Occipital lobe (tissue), 2 donors: ENCODE data around the gene SETD7. TPM values are rescaled to one million over a fixed set of nuclear protein-coding genes. Genes with fewer than 3 reads are reported as not detected.

Experiments used
- DNase-seq: peaks from one replicate; lab custom pipeline; 2025; lab: John Stamatoyannopoulos, UW
- total RNA-seq: library from RNA; depleted of rRNA; stranded (reverse); fragments of >200 nt; gene quantifications from one replicate; pipeline ENCODE4 v1.2.3, GENCODE V29; 2014

The SETD7 gene
- total RNA-seq, 1 donor from 2014 or later, result 42.7 TPM

DNA sequence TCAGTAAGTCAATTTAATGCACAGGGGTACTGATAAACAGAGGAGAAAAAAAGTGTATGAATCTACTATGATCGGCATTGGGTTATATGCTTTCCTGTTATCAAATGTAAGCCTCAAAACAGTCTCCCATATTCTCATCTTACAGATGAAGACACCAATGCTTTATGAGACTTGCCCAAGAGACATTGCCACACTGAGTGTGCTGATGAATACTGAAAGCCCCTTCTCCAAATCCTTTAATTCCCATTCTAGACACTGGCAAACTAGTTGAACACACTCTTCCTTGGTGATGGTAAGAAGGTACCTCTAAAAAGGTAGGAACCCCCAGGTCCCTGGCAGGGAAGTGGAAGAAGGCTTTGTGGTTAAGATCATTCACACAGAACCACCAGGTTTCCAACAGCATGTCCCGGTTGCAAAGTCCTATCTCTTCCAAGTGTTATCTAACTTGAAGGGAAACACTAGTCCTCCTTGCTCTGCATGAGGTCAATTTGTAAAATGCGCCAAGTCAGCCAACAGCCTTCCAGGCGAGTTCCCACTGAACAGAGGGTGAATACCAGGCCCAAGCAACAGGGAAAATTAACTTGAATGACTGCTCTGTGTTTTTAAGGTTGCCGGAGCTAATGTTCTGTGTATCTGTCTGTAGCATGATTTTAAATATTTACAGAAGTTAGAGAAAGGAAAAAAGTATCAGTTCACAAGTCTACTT, 5.1 kb downstream of the SETD7 start:
- DNase-seq, result no peak

DNA sequence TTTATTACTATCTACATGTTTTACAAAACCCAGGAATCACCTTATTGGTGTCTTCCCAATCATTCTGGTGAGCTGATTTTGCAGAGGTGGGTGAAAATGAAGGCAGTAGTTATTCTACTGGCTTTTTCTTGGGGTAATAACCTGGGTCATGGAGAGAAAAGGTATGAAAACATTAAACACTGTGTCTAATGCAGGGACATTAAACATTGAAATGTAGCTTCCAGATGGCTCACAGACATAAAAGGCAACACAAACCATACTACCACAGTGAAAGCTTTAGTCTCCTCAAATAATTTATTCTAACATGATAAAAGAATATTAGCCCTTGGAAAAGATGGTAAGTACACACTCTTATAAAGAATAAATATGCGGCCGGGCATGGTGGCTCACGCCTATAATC, 8.0 kb downstream of the SETD7 start:
- DNase-seq, result no peak

DNA sequence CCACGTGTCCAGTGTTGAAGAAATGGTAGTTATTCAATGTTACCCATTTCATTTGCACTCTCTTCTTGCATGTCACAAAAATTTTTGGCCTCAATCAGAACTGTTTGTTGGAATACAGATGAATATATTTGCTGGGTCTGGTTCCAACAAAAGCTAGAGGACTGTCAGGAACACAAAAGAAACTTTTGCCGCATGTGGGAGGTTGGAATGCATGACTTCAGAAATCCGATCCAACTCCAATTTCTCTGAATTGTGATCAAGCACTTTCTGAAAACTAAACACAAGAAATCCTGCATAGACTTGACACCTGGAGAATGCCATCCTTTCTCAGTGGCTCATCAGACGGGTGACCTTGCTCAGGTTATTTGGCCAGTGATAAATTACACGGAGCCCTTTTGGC, 15.4 kb downstream of the SETD7 start:
- DNase-seq, result no peak

DNA sequence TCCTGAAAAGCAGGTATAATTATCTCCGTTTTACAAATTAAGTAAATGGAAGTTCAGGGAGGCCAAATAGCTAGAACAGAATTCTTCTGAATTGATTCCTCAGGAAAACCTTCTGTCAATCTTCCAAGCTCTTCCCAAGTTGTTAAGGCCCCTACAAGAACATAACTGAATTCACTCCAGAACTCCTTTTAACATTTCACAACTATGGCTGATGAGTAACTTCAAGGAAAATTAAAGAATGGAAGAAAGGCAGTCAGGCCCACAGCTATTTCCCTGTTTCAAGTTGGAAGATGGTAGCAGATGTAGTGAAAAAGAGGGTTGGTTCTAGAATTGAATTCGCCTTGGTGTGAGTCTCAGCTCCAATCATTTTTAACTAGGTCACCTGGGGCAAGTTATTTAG, 15.9 kb downstream of the SETD7 start:
- no peak for DNase-seq

DNA sequence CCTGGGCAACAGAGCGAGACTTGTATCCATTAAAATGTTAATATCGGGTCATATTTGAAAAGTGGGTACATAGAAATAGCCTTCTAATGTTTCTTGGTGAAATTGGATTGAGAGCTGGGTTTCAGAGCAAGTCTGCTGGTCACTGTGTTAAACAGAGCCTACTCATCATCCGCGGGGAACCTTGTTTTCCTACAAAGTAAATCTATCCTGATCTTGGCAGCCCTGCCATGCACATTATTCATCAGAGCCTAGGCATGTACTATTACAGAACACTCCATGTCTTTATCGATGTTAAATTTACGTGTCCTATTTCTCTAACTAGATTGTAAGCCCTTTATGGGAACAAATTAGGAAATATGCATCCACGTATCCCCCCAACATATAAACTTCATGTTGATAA, 18.7 kb downstream of the SETD7 start:
- DNase-seq, result no peak

DNA sequence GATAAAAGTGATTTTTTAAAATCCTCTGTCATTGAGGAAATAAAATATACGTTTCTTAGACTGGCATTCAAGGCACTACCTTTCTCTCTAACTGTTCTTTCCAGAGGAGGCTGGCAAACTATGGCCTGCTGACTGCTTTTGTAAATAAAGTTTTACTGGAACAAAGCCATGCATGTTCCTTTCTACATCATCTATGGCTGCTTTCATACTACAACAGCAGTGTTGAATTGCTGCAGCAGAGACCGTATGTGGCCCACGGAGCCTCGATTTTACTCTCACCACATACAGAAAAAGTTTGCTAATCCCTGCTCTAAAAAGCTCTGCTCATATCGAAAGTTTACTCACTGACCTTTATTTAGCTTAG, 20.2 kb downstream of the SETD7 start:
- no peak for DNase-seq

DNA sequence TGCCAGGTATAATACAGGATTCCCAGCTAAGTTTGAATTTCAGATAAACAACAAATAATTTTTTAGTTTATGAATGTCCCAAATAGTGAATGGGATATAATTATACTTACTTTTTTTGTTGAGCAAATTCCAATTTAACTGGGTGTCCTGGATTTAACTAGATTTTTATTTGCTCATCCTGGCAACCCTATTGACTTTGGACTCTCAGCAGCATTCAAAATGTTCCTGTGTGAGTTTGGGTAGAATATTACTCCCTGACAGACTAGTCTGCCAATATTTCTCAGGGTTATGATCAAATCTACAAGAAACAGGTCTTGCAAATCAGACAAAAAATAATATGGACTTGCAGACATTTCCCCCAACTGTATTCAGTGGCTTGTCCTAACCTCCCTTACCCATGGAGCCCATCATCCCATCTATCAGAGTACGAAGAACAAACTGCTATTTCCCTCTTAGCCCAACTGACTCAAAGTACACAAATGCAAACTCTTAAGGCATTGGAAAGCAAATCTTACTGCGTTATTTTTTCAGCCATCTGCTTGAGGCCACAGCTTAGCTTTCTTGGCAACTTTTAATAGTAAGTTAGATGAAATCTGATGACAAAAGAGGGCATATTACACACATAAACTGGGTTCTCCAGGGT, 20.7 kb downstream of the SETD7 start:
- DNase-seq, result no peak

DNA sequence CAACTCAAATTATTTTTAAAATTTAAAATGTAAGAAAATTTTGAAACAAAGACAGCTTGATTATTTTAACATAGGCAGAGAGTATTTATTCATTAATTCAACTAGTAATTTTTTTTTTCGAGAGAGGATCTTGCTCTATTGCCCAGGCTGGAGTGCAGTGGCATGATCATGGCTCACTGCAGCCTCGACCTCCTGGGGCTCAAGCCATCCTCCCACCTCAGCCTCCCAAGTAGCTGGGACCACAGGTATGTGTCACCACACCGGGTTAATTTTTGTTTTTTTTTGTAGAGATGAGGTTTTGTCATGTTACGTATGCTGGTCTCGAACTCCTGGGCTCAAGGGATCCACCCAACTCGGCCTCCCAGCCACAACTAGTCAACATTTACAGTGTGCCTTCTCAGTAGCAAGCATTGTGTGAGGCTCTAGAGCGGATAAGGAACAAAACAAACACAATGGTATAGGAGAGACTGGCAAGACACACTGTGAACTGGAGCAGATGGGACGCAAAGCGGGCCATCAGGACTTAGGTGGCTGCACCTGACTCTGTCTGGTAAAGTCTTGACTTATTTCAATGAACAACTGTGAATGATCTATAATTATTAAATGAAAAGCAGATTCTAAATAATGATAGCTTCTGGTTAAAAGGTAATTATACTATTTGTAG, 21.6 kb downstream of the SETD7 start:
- no peak for DNase-seq

DNA sequence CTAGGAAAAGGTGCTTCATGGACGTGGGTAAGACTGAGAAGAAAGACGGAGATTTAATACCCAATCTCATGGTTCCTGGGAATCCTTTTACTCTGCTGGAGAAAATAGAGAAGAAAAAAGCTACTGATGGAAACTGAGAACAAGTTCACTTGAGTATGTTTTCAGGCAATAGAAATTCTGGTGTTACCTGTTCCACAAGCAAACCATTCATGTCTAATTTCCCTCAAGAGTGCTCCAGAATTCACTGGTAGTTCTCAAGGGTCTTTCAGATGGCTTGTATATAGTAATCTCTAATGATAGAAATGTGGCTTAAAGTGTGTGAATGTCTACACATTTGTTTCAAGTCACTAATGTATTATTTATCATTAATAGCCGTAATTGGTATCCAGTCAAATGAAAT, 22.5 kb downstream of the SETD7 start:
- no peak for DNase-seq

DNA sequence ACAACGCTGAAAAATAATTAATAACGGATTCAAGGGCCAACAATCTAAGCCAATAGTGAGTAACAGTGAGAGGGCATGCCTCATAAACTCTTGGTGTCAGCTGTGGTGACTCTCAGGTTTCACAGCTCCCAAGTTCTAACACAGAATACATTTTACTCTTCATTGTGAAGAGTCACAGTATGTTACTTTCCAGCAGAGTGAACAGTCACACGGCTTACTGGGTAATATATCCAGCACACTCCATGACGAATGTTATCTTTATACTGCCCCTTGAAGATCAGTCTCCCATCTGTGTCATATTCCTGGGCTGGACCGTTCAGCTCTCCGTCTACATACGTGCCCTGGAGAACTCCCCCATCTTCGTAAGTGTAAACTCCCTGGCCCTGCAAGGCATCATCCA, 23.1 kb downstream of the SETD7 start:
- no peak for DNase-seq

DNA sequence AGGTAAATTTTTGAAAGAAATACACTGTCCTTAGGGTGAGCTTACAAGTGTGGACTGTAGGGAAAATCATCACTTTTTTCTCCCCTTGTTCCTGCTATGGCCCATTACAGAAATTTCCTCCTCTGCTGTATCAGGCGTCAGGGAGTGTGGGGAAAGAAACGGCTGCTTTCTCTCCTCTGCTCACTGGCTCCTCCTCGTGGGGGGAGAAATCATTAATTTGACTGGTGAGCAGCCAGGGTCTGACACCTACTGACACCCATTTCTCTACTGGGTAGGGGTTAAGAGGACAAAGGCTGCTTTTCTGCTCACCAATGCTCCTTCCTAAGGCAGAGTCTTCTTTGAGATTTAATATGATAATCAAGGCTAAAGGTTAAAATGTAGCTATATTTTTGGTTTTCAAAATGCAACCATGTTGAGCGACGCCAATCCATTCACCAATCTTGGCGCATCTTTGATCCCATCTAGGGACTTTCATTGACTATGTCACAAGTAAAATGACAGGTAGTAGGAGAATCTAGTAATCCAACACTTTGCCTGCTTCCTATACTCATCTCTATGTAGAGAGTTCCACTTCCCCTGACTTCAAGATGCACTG, 25.1 kb downstream of the SETD7 start:
- no peak for DNase-seq

DNA sequence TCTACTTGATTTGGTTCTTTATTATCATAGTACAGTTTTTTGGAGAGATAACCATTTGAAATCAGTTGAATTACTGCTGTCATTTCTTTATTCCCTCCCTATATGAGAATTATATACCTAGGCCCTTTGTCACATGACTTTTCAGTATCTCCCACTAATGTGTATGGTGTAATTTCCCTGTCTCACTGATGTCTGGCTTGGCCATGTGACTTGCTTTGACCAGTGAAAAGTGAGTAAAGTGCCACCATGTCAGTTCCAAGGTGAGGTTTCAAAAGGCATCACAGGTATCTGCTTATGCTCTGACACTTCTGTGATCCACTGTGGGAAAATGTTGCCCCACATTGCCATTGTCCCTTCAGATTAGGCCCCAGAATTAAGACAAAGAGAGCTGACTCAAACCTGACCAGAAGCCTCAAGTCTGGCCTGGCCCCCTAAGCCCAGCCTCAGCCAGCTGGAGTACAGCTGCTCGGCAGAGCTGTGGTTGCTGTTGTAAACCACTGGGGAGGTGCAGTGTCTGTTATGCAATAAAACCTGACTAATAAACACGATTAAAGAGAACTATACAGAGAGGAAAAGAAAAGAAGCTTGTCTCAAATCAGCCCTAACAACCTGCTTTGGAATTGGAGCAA, 27.5 kb downstream of the SETD7 start:
- DNase-seq, result no peak

DNA sequence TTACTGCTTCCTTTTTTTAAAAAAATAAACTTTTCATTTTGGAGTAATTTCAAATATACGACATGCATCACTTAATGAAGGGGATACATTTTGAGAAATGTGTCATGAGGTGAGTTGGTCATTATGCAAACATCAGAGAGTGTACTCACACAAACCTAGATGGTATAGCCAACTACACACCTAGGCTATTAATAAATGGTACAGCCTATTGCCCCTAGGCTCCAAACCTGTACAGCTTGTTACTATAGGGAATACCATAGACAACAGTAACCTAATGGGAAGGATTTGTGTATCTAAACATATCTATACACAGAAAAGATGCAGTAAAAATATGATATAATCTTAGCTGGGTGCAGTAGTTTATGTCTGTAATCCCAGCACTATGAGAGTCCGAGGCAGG, 29.1 kb downstream of the SETD7 start:
- no peak for DNase-seq

DNA sequence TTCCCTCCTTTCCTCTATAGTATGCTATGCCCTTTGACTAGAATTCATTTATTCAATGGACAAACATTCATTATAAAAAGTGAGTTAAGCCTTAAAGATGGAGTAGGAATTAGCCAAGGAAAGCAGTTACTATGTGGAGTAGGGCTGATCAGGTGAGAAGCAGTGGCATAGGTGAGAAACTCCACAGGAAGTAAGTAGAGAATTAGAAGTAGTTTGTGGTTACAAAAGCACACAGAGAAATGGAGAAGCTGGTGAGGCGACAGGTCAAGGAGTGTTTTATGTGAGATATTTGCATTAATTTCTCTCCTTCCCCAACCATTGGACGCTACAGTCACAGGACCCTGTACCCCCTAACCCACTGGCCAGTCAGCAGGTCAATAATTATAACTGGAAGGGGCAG, 30.6 kb downstream of the SETD7 start:
- no peak for DNase-seq

DNA sequence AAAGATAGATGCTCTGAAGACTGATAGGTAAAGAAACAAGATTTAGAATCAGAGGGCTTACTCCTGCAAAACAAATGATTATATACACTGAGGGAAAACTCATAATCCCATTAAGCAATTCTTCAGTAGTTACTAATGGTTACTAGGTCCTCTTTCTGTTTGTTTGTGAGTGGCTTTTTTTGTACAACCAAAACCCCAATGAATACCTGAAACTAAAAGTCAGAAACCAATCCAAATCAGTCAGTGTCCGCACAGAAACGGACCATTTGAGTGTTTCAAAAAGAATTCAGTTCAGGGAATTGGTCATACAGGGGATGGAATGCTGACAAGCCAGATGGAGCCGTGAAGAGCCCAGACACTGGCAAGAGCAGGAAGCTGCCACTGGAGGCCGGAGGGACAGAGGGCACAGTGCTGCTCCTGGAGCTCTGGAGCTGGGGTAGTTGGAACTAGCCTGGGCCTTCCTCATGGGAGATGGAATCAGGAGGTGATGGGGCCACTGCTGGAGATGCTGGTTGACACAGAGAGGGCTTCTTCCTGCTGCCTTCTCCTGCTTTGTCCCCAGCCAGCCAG, 31.9 kb downstream of the SETD7 start:
- no peak for DNase-seq

DNA sequence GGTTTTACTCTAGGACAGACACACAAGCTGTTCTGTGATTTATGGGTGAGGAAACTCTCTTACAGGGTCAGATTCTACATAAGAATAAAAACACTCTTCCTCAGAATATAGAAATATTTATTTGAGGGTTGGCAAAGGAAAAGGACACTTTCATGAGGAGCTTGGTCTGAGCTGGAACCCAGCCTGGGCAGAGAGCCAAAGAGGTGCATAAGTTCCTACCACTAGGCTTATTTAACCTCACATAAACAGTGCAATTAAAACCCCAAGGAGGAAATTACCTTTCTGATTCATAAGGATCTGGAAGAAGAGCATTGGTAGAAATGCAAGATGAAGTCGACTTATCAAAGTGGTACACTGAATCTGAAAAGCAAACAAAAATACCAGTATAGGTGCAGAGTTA, 32.9 kb downstream of the SETD7 start:
- DNase-seq, result no peak

DNA sequence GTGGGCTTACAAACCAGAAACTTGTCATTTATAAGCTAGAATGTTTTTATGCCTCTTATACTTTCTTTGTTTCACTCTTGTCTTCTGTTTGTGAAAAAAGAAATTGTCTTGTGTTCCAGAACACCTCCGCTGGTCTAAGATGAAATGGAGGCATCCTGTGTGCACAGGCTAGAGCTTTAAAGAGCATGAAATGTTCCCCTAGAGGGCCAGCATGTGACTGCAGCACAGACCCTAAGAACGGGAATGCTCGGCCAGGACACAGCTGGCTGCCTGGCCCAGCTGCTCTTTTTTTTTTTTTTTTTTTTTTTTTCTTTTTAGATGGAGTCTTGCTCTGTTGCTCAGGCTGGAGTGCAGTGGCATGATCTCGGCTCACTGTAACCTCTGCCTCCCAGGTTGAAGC, 33.6 kb downstream of the SETD7 start:
- no peak for DNase-seq

DNA sequence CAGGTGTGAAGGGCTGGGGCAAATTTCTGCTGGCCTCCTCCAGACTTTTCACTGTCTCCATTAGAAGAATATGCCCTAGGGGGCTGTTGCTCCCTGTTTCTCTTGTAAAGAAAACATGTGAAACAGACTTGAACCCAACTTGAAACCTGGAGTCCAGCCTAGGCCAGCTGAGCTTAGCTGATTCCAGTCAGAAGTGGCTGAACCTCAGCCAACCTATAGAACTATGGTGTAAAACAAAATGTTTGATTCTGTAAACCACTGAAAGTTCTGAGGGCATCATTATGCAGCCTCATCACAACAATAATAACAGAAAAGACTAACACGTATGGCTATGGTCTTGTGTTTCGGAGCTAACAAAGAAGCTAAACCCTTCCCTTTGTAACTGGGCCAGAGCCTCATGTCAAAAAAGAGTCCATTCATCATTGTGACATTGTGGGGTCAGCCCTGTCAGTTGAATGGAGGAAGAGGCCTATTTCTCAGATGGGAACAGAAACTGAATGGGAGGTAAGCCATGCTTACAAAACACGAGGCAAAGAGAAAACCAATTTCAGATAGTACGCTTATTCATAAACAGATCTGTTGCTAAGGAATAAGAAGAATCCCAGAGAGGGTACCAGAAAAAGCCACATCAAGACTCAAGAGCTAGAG, 34.1 kb downstream of the SETD7 start:
- DNase-seq, result no peak

DNA sequence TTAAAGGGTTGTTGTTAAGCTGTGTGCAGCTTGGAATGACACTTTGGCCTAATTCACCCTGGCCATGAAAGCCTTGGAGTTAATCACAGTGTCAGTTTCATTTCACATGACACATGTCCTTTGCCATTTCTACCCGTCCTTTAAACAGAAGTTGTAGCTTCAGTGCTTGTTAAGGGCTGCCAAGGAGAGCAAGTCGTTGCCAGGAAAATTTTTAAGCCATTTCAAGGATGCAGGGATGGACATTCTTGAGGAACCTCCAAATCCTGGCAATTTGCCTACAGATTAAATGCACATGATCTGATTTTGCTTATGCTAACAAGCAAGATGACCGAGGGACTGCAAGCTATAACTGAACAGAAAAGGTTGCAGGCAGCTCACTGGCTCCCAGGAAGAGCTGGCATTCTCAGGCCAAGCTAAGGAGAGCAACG, 40.5 kb downstream of the SETD7 start:
- DNase-seq, result no peak

DNA sequence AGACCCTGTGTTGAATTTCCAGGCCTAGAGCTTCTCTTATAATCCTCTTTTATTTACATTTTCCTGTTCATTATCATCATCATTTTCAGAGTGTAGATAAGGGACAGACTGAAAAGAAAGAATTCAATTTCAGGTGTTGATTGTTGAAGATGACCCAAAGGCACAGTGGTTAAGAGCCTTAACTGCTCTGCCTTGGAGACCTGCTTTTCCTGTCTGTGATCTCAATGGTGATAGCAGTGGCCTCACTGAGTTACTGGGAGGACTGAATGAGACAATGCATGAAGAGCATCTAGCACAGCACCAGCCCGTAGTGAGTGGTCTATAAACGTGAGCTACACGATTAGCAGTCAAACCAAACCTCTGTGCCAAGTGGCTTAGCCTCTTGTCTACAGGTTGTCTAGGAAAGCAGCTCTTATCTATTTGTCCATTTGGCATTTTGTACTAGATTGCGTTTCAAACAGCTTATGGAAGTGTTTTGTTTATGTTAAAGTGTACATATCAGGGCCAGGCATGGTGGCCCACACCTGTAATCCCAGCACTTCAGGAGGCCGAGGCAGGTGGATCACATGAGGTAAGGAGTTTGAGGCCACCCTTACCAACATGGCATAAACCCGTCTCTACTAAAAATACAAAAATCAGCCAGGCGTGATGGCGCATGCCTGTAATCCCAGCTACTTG, 41.5 kb downstream of the SETD7 start:
- DNase-seq, result no peak

DNA sequence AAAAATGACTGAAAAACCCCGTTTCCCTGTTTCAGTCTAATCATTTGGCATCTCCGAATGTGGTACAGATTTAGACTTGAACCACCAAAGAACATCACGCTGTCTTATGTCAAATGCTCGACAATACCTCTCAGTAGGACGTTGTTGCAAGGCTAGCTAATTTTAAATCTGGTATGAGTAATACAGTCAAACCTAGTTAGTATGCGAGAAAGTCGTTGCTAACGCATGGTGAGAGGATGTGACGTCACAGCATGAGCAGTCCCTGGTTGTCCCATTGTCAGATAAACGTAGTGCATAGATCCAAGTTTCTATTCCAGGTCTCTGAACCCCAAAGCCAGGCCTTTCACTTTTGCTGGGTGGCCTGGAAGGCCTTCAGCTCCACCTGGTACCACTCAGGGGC, 44.7 kb downstream of the SETD7 start:
- DNase-seq, result peak; percentile 52
